Vagina (tissue), 2 donors: ENCODE results near the gene EHBP1L1. TPM values are rescaled to one million over a fixed set of nuclear protein-coding genes. Genes with fewer than 3 reads are reported as not detected.
"Not testable (repeated sequence)": the region's sequence is repeated elsewhere in the genome, so short reads cannot be mapped to it uniquely, and the experiment has no call there.

Experiments
- DNase-seq, 2 donors: peaks; one replicate each; pipeline ENCODE4 v3.0.0-alpha.2; 2017; ENCODE audit errors: extremely low spot score in 2 of 2
- H3K27ac ChIP-seq: fragments of 200-600 bp; sonication (generic); one replicate; pipeline ENCODE4 v1.5.1; 2019
- H3K27me3 ChIP-seq: fragments of 200-600 bp; sonication (generic); one replicate; pipeline ENCODE4 v1.5.1; 2019
- H3K36me3 ChIP-seq, 2 donors: fragments of 200-600 bp; sonication (generic); one replicate each; pipeline ENCODE4 v1.5.1; 2017 to 2019
- H3K4me1 ChIP-seq: fragments of 200-600 bp; sonication (generic); one replicate; pipeline ENCODE4 v1.5.1; 2019
- H3K4me3 ChIP-seq, 2 donors: fragments of 200-600 bp; sonication (generic); 1 replicate in 1 of 2; 2 replicates in 1 of 2; pipeline ENCODE4 v1.5.1; 2016 to 2019
- H3K9me3 ChIP-seq: fragments of 200-600 bp; sonication (generic); one replicate; pipeline ENCODE4 v1.5.1; 2019
- POLR2A ChIP-seq, 2 donors: fragments of 450-650 bp; IDR thresholded peaks; one replicate each; pipeline ENCODE4 v1.6.1; 2017; ENCODE audit warnings: antibody characterized with exemption in 2 of 2, mild to moderate bottlenecking in 2 of 2, moderate library complexity in 2 of 2
- POLR2AphosphoS5 ChIP-seq, 2 donors: sonication (generic); formaldehyde crosslinking; IDR thresholded peaks; one replicate each; pipeline ENCODE4 v1.9.0; 2017; ENCODE audit warnings: antibody characterized with exemption in 2 of 2, mild to moderate bottlenecking in 2 of 2, low read depth in 1 of 2; ENCODE audit not compliant: insufficient read depth in 1 of 2
- intact Hi-C: fragments of 100-400 bp; cut with DNase I; formaldehyde crosslinking; loops from one replicate; pipeline ENCODE4 v1.15.1; 2023
- total RNA-seq: library from RNA; depleted of rRNA; stranded (reverse); fragments of >200 nt; gene quantifications from one replicate; pipeline ENCODE4 v1.2.3, GENCODE V29; 2016
- TF ChIP-seq, protein P1 (sequence below), 3 experiments: fragments of 450-650 bp in 2 of 3; fragments of 200-600 bp in 1 of 3; sonication (generic) in 1 of 3; IDR thresholded peaks; one replicate each; pipeline ENCODE4 v1.5.1; 2017 to 2019; ENCODE audit warnings: antibody characterized with exemption in 3 of 3, mild to moderate bottlenecking in 2 of 3, moderate library complexity in 2 of 3

EHBP1L1 gene
- total RNA-seq, 1 donor from 2014 or later = 123 TPM

DNA sequence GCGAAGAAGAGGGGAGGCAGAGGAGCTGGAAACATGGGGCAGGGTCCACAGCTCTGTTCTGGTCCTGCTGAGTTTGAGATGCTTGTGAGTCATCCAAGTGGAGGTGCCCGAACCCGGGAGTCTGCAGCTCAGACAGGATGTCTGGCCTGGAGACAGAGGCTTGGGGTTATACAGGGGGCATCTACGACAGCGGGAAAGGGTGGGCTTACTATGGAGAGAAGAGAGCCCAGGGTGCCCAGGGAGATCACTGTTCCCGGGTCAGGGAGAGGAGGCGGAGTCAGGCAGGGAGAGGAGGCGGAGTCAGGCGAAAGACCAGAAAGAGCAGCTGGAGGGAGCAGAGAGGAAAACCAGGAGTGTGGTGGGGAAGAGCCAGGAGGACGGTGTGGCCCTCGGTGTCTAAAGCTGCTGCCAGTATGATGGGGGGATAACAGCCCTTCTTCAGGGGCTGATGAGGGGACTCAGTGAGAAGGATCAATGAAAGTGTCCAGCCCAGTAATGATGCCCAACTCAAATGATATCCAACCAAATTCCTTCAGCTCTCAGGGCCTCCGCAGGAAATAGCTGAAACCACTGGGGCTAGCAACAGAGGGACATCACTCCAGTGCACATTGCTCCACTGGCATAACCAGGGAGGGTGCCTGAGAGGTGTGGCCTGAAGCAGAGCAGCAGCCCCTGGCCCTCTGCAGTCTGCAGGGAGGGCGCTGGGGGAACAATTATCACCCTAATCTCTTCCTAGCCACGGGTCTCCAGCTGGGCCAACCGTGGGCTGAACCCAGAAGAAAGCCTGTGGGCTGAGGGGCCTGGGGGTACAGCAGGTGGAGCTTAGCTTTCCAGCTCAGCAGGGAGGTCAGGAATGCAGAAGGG, 15.1 kb upstream of the EHBP1L1 start:
- DNase-seq = no peak
- Histone ChIP-seq H3K36me3 (no peaks in the 10 kb centered on the region), H3K4me1 (peaks cover 48% of the 10 kb centered on the region), H3K27ac (peak overlapping the region; percentile 98), H3K9me3 (no peaks in the 10 kb centered on the region), H3K27me3 (no peaks in the 10 kb centered on the region), H3K4me3 (no peak overlapping the region)
- no peak for TF ChIP-seq POLR2A (IDR thresholded peaks at IDR 0.05)
- TF ChIP-seq, protein P1, sequence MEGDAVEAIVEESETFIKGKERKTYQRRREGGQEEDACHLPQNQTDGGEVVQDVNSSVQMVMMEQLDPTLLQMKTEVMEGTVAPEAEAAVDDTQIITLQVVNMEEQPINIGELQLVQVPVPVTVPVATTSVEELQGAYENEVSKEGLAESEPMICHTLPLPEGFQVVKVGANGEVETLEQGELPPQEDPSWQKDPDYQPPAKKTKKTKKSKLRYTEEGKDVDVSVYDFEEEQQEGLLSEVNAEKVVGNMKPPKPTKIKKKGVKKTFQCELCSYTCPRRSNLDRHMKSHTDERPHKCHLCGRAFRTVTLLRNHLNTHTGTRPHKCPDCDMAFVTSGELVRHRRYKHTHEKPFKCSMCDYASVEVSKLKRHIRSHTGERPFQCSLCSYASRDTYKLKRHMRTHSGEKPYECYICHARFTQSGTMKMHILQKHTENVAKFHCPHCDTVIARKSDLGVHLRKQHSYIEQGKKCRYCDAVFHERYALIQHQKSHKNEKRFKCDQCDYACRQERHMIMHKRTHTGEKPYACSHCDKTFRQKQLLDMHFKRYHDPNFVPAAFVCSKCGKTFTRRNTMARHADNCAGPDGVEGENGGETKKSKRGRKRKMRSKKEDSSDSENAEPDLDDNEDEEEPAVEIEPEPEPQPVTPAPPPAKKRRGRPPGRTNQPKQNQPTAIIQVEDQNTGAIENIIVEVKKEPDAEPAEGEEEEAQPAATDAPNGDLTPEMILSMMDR (IDR thresholded peaks at IDR 0.05) = no peak
- TF ChIP-seq POLR2AphosphoS5 (IDR thresholded peaks at IDR 0.05; ENCODE audit: insufficient read depth in 1 of 2, low read depth in 1 of 2) = no peak
- intact Hi-C loops = no loop called here

DNA sequence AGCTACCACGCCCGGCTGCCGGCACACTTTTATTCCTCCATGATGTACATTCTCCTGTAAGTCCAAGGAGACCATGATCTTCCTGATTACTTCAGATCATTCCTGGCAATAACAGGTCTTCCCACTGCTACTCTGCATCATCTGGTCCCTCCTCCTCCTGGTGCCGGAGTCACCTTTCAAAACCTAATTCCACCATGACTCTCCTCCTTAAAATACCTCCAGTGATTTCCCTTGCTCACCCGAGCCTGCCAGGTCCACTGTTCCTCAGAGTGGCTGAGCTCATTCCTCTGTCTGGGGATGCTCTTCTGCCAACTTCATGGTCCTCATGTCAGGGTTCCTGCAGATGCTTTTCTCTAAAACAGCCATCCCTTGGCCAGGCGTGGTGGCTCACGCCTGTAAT, 13.8 kb upstream of the EHBP1L1 start:
- peaks cover 46% of the 10 kb centered on the region for H3K4me1 ChIP-seq
- intact Hi-C loops = no loop called here
- TF ChIP-seq POLR2A (IDR thresholded peaks at IDR 0.05) (no peak), POLR2AphosphoS5 (IDR thresholded peaks at IDR 0.05; ENCODE audit: insufficient read depth in 1 of 2, low read depth in 1 of 2) (no peak)
- TF ChIP-seq, protein P1 (IDR thresholded peaks at IDR 0.05) = no peak
- H3K27ac ChIP-seq = no peak overlapping the region
- H3K9me3 ChIP-seq = no peaks in the 10 kb centered on the region
- no peak for DNase-seq
- no peaks in the 10 kb centered on the region for H3K27me3 ChIP-seq
- H3K4me3 ChIP-seq = no peak overlapping the region
- no peaks in the 10 kb centered on the region for H3K36me3 ChIP-seq

DNA sequence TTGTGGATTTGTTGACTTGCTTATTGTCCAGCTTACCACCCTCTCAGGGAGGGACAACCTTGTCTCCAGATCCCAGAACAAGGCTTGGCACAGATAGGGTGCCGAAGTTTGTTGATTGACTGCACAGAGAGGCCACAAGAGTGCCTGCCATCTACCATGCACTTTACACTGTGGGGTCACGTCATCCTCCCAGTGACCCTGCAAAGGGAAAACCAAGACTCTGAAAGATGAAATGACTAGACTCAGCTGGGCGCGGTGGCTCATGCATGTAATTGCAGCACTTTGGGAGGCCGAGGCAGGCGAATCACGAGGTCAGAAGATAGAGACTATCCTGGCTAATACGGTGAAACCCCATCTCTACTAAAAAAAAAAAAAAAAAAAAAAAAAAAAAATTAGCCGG, 13.1 kb upstream of the EHBP1L1 start:
- Histone ChIP-seq H3K27ac (no peak overlapping the region), H3K36me3 (no peaks in the 10 kb centered on the region), H3K27me3 (no peaks in the 10 kb centered on the region), H3K9me3 (no peaks in the 10 kb centered on the region), H3K4me3 (no peak overlapping the region), H3K4me1 (peaks cover 48% of the 10 kb centered on the region)
- DNase-seq = no peak
- no peak for TF ChIP-seq POLR2AphosphoS5 (IDR thresholded peaks at IDR 0.05; ENCODE audit: insufficient read depth in 1 of 2, low read depth in 1 of 2)
- TF ChIP-seq POLR2A (IDR thresholded peaks at IDR 0.05) = no peak
- TF ChIP-seq, protein P1 (IDR thresholded peaks at IDR 0.05) = no peak
- intact Hi-C loops = no loop called here

DNA sequence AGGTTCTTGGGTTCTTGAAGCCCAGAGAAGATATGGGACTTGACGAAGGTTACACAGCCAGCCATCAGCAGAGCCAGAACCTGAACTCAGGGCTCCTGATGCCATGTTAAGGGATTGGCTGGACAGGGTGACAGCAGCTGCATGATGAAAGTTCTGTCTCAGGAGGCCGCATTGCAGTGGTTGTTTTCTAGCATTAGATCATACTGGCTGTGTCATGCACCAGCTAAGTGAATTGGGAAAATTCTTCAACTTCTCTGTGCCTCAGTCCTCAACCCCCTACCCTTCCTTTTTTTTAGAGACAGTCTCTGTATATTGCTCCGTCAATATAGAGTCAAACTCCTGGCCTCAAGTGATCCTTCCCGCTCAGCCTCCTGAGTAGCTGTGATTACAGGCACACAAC, 12.3 kb upstream of the EHBP1L1 start:
- no peak overlapping the region for H3K4me3 ChIP-seq
- no peak for DNase-seq
- H3K9me3 ChIP-seq = no peaks in the 10 kb centered on the region
- TF ChIP-seq, protein P1 (IDR thresholded peaks at IDR 0.05) = no peak
- TF ChIP-seq POLR2AphosphoS5 (IDR thresholded peaks at IDR 0.05; ENCODE audit: insufficient read depth in 1 of 2, low read depth in 1 of 2) (no peak), POLR2A (IDR thresholded peaks at IDR 0.05) (no peak)
- H3K36me3 ChIP-seq = no peaks in the 10 kb centered on the region
- H3K27me3 ChIP-seq = no peaks in the 10 kb centered on the region
- H3K27ac ChIP-seq = no peak overlapping the region
- H3K4me1 ChIP-seq = peaks cover 53% of the 10 kb centered on the region
- intact Hi-C loops = no loop called here

DNA sequence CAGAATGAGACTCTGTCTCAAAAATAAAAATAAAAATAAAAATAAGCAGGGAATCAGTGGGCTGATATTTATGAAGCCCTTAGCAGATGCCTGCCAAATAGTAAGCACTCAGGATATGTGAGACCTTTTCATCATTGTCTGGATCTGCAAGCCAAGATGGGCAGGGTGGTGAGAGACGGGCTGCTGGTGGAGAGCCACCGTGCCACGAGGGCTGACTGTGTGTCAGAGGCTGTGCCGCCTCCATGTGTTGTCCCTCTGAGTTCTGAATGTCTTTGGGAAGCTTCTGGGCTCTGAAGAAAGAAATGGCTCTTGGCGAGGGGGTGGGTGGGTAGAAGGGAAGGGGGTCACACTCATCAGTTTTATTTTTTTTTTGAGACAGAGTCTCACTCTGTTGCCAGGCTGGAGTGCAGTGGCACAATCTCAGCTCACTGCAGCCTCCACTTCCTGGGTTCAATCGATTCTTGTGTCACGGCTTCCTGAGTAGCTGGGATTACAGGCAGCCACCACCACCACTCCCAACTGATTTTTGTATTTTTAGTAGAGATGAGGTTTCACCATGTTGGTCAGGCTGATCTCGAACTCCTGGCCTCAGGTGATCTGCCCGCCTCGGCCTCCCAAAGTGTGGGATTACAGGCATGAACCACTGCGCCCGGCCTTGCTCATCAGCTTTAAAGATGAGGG, 10.8 kb upstream of the EHBP1L1 start:
- H3K27me3 ChIP-seq, H3K4me3 ChIP-seq, DNase-seq, H3K36me3 ChIP-seq, H3K9me3 ChIP-seq, intact Hi-C loops: not testable (repeated sequence)
- Histone ChIP-seq H3K27ac (peak overlapping the region; percentile 18), H3K4me1 (peaks cover 51% of the 10 kb centered on the region)
